HepG2 (cell line): ENCODE measurements around the gene RPL27A. TPM values are rescaled to one million over a fixed set of nuclear protein-coding genes. Genes with fewer than 3 reads are reported as not detected.

Source experiments
- ATAD3A ChIP-seq: sonication (generic); formaldehyde crosslinking; IDR thresholded peaks from 2 replicates; pipeline ENCODE4 v1.4.0; 2020; ENCODE audit warnings: missing genetic modification reagents
- ATF1 ChIP-seq: IDR thresholded peaks from 2 replicates; pipeline ENCODE4 v1.6.1; 2016; ENCODE audit warnings: mild to moderate bottlenecking, control low read depth
- NFIC ChIP-seq: IDR thresholded peaks from 2 replicates; pipeline ENCODE4 v1.6.1; 2012; ENCODE audit warnings: mild to moderate bottlenecking, low read length, inconsistent platforms
- POLR2A ChIP-seq, 2 experiments: IDR thresholded peaks; 2 replicates each; pipeline ENCODE4 v1.6.1; 2011; ENCODE audit warnings: low read depth in 2 of 2, low read length in 2 of 2, mild to moderate bottlenecking in 1 of 2, moderate library complexity in 1 of 2; ENCODE audit not compliant: insufficient read depth in 1 of 2
- RAD51 ChIP-seq: fragments of 450-650 bp; IDR thresholded peaks from 2 replicates; pipeline ENCODE4 v1.6.1; 2016; ENCODE audit warnings: borderline replicate concordance
- TBL1XR1 ChIP-seq: fragments of 150-350 bp; IDR thresholded peaks from 2 replicates; pipeline ENCODE4 v1.6.1; 2014; ENCODE audit warnings: borderline replicate concordance, low read length; ENCODE audit not compliant: partially characterized antibody
- ZBTB44 ChIP-seq: sonication (generic); formaldehyde crosslinking; IDR thresholded peaks from 2 replicates; pipeline ENCODE4 v1.4.0; 2020; ENCODE audit warnings: missing genetic modification reagents
- ZNF44 ChIP-seq: sonication (generic); formaldehyde crosslinking; IDR thresholded peaks from 2 replicates; pipeline ENCODE4 v1.5.1; 2020; ENCODE audit warnings: mild to moderate bottlenecking, missing genetic modification reagents
- ZNF547 ChIP-seq: sonication (generic); formaldehyde crosslinking; IDR thresholded peaks from 2 replicates; pipeline ENCODE4 v1.5.1; 2020; ENCODE audit warnings: mild to moderate bottlenecking, missing genetic modification reagents
- ZNF564 ChIP-seq: sonication (generic); formaldehyde crosslinking; IDR thresholded peaks from 2 replicates; pipeline ENCODE4 v1.8.1; 2023; ENCODE audit warnings: mild to moderate bottlenecking, missing genetic modification reagents
- ZNF891 ChIP-seq: sonication (generic); formaldehyde crosslinking; IDR thresholded peaks from 2 replicates; pipeline ENCODE4 v1.5.0; 2020; ENCODE audit warnings: mild to moderate bottlenecking, missing genetic modification reagents
- ZSCAN30 ChIP-seq: sonication (generic); formaldehyde crosslinking; IDR thresholded peaks from 2 replicates; pipeline ENCODE4 v1.5.0; 2020; ENCODE audit warnings: mild to moderate bottlenecking, missing genetic modification reagents
- polyA plus RNA-seq, 8 experiments: library from polyadenylated mRNA; depleted of rRNA in 3 of 8; stranded (reverse) in 7 of 8; unstranded in 1 of 8; fragments of >200 nt; fragmentation: Illumina TruSeq in 4 of 8; extraction: Trizol in 4 of 8; gene quantifications; 2 replicates each; pipeline versions ENCODE4 v1.2.1 to v1.2.3, GENCODE V29; 2011 to 2016; ENCODE audit warnings: low read depth in 4 of 8, missing spikeins in 1 of 8, mixed read lengths in 1 of 8; ENCODE audit not compliant: insufficient read depth in 1 of 8
- total RNA-seq, 5 experiments: library from RNA; depleted of rRNA; stranded (reverse); fragments of >200 nt; fragmentation: Illumina TruSeq; extraction: Trizol; gene quantifications; 2 replicates each; pipeline ENCODE4 v1.2.3, GENCODE V29; 2016; ENCODE audit warnings: low read depth in 1 of 5
- TF ChIP-seq, protein P1 (sequence below): sonication (generic); formaldehyde crosslinking; IDR thresholded peaks from 2 replicates; pipeline ENCODE4 v1.5.1; 2020; ENCODE audit warnings: mild to moderate bottlenecking, missing genetic modification reagents, moderate library complexity
- TF ChIP-seq, protein P2 (sequence below): sonication (generic); formaldehyde crosslinking; IDR thresholded peaks from 2 replicates; pipeline ENCODE4 v1.9.0; 2021; ENCODE audit warnings: missing genetic modification reagents, borderline replicate concordance
- TF ChIP-seq, protein P3 (sequence below): IDR thresholded peaks from 2 replicates; pipeline ENCODE4 v1.4.0; 2020; ENCODE audit warnings: mild to moderate bottlenecking, missing genetic modification reagents
- TF ChIP-seq, protein P4 (sequence below): sonication (generic); formaldehyde crosslinking; IDR thresholded peaks from 2 replicates; pipeline ENCODE4 v1.4.0; 2020; ENCODE audit warnings: mild to moderate bottlenecking, missing genetic modification reagents

RPL27A gene
- total and polyA plus RNA-seq, 2 of the 13 experiments (the other 11 are each of a cell fraction or from before 2014, with no cell fraction given) = 1,531 to 2,153 TPM

GRCh38 chr11:8717876-8718753 is 35.5 kb downstream of the RPL27A start (continued):
- TF ChIP-seq, protein P1, sequence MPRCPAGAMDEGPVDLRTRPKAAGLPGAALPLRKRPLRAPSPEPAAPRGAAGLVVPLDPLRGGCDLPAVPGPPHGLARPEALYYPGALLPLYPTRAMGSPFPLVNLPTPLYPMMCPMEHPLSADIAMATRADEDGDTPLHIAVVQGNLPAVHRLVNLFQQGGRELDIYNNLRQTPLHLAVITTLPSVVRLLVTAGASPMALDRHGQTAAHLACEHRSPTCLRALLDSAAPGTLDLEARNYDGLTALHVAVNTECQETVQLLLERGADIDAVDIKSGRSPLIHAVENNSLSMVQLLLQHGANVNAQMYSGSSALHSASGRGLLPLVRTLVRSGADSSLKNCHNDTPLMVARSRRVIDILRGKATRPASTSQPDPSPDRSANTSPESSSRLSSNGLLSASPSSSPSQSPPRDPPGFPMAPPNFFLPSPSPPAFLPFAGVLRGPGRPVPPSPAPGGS = no peak
- TF ChIP-seq POLR2A (IDR thresholded peaks at IDR 0.05; ENCODE audit: insufficient read depth in 1 of 2, low read depth in 2 of 2, low read length in 2 of 2) (peak in 1 of 2 experiments; percentile 39; a peak in 1 of 4 replicates), ZNF564 (CRISPR knock-in tag) (no peak), ZSCAN30 (CRISPR knock-in tag) (no peak), ZNF547 (no peak), ZNF44 (CRISPR knock-in tag) (no peak), ATF1 (CRISPR knock-in tag) (no peak), RAD51 (no peak), ZBTB44 (CRISPR knock-in tag) (no peak), TBL1XR1 (no peak), ATAD3A (CRISPR knock-in tag) (peak; percentile 98; the same call in 1 of the 2 replicates), ZNF891 (CRISPR knock-in tag) (no peak), NFIC (no peak)
- TF ChIP-seq, protein P2, sequence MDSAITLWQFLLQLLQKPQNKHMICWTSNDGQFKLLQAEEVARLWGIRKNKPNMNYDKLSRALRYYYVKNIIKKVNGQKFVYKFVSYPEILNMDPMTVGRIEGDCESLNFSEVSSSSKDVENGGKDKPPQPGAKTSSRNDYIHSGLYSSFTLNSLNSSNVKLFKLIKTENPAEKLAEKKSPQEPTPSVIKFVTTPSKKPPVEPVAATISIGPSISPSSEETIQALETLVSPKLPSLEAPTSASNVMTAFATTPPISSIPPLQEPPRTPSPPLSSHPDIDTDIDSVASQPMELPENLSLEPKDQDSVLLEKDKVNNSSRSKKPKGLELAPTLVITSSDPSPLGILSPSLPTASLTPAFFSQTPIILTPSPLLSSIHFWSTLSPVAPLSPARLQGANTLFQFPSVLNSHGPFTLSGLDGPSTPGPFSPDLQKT = no peak
- TF ChIP-seq, protein P3, sequence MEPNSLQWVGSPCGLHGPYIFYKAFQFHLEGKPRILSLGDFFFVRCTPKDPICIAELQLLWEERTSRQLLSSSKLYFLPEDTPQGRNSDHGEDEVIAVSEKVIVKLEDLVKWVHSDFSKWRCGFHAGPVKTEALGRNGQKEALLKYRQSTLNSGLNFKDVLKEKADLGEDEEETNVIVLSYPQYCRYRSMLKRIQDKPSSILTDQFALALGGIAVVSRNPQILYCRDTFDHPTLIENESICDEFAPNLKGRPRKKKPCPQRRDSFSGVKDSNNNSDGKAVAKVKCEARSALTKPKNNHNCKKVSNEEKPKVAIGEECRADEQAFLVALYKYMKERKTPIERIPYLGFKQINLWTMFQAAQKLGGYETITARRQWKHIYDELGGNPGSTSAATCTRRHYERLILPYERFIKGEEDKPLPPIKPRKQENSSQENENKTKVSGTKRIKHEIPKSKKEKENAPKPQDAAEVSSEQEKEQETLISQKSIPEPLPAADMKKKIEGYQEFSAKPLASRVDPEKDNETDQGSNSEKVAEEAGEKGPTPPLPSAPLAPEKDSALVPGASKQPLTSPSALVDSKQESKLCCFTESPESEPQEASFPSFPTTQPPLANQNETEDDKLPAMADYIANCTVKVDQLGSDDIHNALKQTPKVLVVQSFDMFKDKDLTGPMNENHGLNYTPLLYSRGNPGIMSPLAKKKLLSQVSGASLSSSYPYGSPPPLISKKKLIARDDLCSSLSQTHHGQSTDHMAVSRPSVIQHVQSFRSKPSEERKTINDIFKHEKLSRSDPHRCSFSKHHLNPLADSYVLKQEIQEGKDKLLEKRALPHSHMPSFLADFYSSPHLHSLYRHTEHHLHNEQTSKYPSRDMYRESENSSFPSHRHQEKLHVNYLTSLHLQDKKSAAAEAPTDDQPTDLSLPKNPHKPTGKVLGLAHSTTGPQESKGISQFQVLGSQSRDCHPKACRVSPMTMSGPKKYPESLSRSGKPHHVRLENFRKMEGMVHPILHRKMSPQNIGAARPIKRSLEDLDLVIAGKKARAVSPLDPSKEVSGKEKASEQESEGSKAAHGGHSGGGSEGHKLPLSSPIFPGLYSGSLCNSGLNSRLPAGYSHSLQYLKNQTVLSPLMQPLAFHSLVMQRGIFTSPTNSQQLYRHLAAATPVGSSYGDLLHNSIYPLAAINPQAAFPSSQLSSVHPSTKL (CRISPR knock-in tag) = no peak
- TF ChIP-seq, protein P4, sequence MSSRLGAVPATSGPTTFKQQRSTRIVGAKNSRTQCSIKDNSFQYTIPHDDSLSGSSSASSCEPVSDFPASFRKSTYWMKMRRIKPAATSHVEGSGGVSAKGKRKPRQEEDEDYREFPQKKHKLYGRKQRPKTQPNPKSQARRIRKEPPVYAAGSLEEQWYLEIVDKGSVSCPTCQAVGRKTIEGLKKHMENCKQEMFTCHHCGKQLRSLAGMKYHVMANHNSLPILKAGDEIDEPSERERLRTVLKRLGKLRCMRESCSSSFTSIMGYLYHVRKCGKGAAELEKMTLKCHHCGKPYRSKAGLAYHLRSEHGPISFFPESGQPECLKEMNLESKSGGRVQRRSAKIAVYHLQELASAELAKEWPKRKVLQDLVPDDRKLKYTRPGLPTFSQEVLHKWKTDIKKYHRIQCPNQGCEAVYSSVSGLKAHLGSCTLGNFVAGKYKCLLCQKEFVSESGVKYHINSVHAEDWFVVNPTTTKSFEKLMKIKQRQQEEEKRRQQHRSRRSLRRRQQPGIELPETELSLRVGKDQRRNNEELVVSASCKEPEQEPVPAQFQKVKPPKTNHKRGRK = no peak
